SIG-M5 treated with dmso at 0.1 percent for 504 hours (cell line): ENCODE results near the gene TMEM128.
"Not testable (repeated sequence)": the region's sequence is repeated elsewhere in the genome, so short reads cannot be mapped to it uniquely, and the experiment has no call there.

ENCODE experiments used
- DNase-seq: peaks from one replicate; lab custom pipeline; 2025; ENCODE audit not compliant: unreplicated experiment; lab: John Stamatoyannopoulos, UW

TMEM128 gene

GRCh38 chr4:4248029-4248884 lies at the start of gene TMEM128:
TSS of gene TMEM128 (minus strand) at chr4:4248223. CDS start at chr4:4248202, 21 bp downstream.
- peak; percentile 86 for DNase-seq

GRCh38 chr4:4296283-4296846 lies 48.3 kb upstream of the TMEM128 start:
- no peak for DNase-seq

GRCh38 chr4:4293279-4293678 lies 45.3 kb upstream of the TMEM128 start:
- no peak for DNase-seq

GRCh38 chr4:4289941-4290850 lies 42.2 kb upstream of the TMEM128 start, which contains the start of the genes LYAR and ZBTB49:
TSS of gene LYAR (minus strand) at chr4:4290154. CDS start at chr4:4283742, 6,412 bp downstream.
TSS of gene ZBTB49 (plus strand) at chr4:4290251. CDS start at chr4:4299946, 9,695 bp downstream.
- peak; percentile 77 for DNase-seq

GRCh38 chr4:4289597-4289940 lies 41.5 kb upstream of the TMEM128 start:
- peak; percentile 37 for DNase-seq

- DNase-seq, result no peak
Observed at GRCh38 chr4:4289055-4289454, 41.0 kb upstream of the TMEM128 start.

- DNase-seq, result no peak
Observed at GRCh38 chr4:4288098-4288497, 40.1 kb upstream of the TMEM128 start.

- DNase-seq, result no peak
Observed at GRCh38 chr4:4284827-4285618, 37.0 kb upstream of the TMEM128 start.

- DNase-seq, result no peak
Observed at GRCh38 chr4:4281787-4282186, 33.8 kb upstream of the TMEM128 start.

- no peak for DNase-seq
Observed at GRCh38 chr4:4277531-4277930, 29.5 kb upstream of the TMEM128 start.

GRCh38 chr4:4274226-4274625 lies 26.2 kb upstream of the TMEM128 start:
- DNase-seq, result no peak

- DNase-seq, result no peak
Observed at GRCh38 chr4:4271912-4272311, 23.9 kb upstream of the TMEM128 start.

GRCh38 chr4:4270529-4270928 lies 22.5 kb upstream of the TMEM128 start:
- no peak for DNase-seq

- DNase-seq, result no peak
Observed at GRCh38 chr4:4269856-4270255, 21.8 kb upstream of the TMEM128 start.

- DNase-seq, result no peak
Observed at GRCh38 chr4:4269331-4269731, 21.3 kb upstream of the TMEM128 start.

GRCh38 chr4:4268776-4269175 lies 20.8 kb upstream of the TMEM128 start:
- DNase-seq, result no peak

GRCh38 chr4:4267981-4268380 lies 20.0 kb upstream of the TMEM128 start:
- DNase-seq, result no peak

- DNase-seq, result peak; percentile 74
Observed at GRCh38 chr4:4260185-4260751, 12.2 kb upstream of the TMEM128 start.

- DNase-seq, result no peak
Observed at GRCh38 chr4:4259484-4260100, 11.6 kb upstream of the TMEM128 start.

- DNase-seq, result not testable (repeated sequence)
Observed at GRCh38 chr4:4257705-4258104, 9.7 kb upstream of the TMEM128 start.
